Measurements from ENCODE around the gene GATA5. TPM values are rescaled to one million over a fixed set of nuclear protein-coding genes. Genes with fewer than 3 reads are reported as not detected.
A peak's percentile ranks its signal among the peaks of the same experiment; 100 is the strongest.

The GATA5 gene
- total RNA-seq, 1 donor from 2014 or later, result not detected

DNA sequence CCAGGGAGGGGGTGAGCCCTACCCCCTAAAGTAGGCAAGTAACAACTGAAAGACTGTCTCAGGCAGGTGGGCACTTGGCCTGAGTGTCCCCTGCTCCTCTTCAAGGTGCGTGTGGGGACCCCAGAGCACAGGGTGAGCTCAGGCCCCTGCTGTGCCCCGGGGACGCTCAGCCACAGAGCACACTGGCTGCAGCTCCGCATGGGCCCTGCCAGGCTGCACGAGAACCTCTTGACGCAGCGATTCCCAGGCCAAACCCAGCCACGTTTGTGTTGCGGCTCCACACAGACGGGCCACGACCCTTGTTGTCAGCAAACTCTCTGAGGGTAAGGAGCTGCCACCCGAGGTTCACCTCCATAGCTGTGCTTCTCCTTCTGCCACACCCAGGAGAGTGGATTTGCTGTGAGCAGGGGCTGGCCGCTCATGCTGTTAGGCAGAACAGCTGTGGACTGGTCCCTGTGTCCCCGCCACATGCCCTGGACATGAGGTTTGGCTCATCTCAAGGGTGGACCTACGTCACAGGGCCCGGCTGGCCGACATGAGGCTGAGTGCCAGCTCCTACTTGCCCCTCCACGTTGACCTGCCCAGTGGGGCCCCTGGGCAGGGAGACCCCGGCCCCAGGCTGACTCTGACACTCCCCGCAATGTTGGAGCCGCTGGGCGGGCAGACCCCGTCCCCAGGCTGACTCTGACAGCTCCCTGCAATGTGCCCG is 29.7 kb upstream of the GATA5 start:
- TF ChIP-seq, protein P1, sequence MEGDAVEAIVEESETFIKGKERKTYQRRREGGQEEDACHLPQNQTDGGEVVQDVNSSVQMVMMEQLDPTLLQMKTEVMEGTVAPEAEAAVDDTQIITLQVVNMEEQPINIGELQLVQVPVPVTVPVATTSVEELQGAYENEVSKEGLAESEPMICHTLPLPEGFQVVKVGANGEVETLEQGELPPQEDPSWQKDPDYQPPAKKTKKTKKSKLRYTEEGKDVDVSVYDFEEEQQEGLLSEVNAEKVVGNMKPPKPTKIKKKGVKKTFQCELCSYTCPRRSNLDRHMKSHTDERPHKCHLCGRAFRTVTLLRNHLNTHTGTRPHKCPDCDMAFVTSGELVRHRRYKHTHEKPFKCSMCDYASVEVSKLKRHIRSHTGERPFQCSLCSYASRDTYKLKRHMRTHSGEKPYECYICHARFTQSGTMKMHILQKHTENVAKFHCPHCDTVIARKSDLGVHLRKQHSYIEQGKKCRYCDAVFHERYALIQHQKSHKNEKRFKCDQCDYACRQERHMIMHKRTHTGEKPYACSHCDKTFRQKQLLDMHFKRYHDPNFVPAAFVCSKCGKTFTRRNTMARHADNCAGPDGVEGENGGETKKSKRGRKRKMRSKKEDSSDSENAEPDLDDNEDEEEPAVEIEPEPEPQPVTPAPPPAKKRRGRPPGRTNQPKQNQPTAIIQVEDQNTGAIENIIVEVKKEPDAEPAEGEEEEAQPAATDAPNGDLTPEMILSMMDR (IDR thresholded peaks at IDR 0.05), result no peak
- ChIA-PET POLR2A (interaction anchor here (1.4 kb wide), 1 partner anchor 288 kb away, joined by 3 read pairs; no protein-coding TSS in a partner anchor), CTCF (no interaction called here)
- no peaks in the 10 kb centered on the region for H3K27me3 Mint-ChIP-seq
- no peak overlapping the region for H3K27ac Mint-ChIP-seq
- H3K9me3 Mint-ChIP-seq, result peaks cover 5% of the 10 kb centered on the region
- intact Hi-C loops (cut with micrococcal nuclease), result no loop called here
- H3K4me1 Mint-ChIP-seq, result peaks cover 28% of the 10 kb centered on the region
- no peak overlapping the region for H3K4me3 Mint-ChIP-seq
- H3K36me3 Mint-ChIP-seq (ENCODE audit: low read depth), result no peaks in the 10 kb centered on the region
- DNase-seq (no peak), ATAC-seq (ENCODE audit: low read depth) (no peak)

DNA sequence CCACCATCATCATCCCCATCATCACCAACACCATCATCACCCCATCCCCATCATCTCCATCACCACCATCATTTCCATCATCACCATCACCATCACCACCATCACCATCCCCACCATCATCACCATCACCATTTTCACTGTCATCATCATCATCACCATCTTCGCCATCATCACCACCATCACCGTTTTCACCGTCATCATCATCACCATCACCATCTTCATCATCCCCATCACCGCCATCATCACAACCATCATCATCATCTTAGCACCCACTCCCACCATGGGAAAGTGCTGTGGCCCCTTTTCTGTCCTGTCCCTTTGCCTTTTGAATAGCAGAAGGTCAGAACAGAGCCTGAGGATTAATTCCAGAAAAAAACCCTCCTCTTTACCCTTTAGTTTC is 28.5 kb upstream of the GATA5 start:
- ATAC-seq (ENCODE audit: low read depth), result no peak
- CTCF ChIA-PET, result no interaction called here
- Mint-ChIP-seq H3K27me3 (no peaks in the 10 kb centered on the region), H3K4me3 (no peak overlapping the region), H3K4me1 (peaks cover 35% of the 10 kb centered on the region), H3K27ac (peak overlapping the region; percentile 20), H3K36me3 (ENCODE audit: low read depth) (no peaks in the 10 kb centered on the region), H3K9me3 (peaks cover 5% of the 10 kb centered on the region)
- no peak for DNase-seq
- intact Hi-C loops (cut with micrococcal nuclease), result loop anchor here (5.0 kb wide), 1 partner anchor 98 kb away; no protein-coding TSS in a partner anchor
- POLR2A ChIA-PET, result no interaction called here
- TF ChIP-seq, protein P1 (IDR thresholded peaks at IDR 0.05), result no peak

DNA sequence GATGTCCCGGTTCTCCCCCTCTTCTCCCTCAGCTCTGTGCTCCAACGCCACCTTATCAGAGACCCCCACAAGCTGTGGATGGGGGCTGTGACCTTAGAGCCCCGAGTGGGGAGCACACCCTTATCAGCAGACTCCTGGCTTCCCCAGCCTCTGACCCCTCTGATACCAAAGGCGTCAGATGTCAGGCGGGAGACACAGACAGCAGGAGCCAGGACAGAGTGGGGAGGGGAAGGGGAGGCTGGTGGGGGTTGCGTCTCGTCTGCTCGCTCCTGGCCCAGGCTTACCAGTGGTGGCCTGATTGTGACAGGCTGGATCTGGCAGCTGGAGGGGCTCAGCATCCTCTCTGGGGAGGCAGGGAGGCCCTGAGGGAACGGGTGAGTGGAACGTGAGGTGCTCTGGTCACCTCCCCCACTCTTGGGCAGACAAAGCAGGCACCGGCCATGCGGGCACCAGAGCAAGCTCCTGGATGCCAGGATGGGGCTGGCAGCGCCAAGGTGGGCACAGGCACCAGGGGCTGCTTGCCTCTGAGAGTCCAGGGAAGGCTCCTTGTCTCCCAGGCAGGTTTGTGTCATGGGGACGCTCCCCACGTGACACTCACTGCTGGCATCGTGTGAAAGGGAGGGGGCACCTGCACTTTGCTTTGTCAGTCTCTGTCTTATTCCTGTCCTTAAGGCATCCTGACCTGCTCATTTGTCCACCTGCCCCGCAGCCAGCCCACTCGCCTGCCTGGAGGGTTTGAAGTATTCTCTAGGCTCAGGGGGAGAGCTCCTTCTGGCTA is 27.8 kb upstream of the GATA5 start:
- Mint-ChIP-seq H3K27ac (peak overlapping the region; percentile 71), H3K9me3 (peaks cover 5% of the 10 kb centered on the region)
- intact Hi-C loops (cut with micrococcal nuclease), result loop anchor here (5.0 kb wide), 1 partner anchor 99 kb away; no protein-coding TSS in a partner anchor

DNA sequence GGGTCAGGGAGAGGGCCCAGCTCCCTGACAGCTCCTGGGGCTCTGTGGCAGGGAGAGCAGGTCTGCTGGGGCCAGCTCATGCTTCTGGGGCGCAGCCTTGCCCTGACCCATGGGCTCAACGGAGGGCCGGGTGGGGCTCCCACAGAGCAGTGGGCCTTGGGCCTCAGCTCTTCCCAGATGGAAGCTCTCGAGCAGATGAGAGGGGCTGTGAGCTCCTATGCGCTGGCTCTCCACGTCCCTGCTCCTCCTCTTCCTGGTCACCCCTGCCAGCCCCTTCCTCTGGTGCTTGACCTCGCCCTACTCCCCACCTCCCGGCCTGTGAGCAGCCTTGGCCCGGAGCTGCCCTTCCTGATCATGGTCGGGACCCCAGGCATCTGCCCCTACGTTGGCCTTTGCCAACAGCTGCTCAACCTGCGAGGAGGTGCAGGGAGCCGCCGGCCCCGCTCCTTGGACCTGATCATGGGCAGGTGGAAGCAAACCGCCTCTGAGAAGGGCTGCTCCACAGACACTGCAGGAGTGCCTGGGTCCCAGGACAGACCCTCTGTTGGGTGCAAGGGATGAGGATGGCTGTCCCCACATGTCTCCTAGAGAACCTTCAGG is 26.8 kb upstream of the GATA5 start:
- Mint-ChIP-seq H3K9me3 (peaks cover 5% of the 10 kb centered on the region), H3K36me3 (ENCODE audit: low read depth) (no peaks in the 10 kb centered on the region), H3K27ac (peak overlapping the region; percentile 86), H3K27me3 (no peaks in the 10 kb centered on the region), H3K4me1 (peaks cover 35% of the 10 kb centered on the region), H3K4me3 (peak overlapping the region; percentile 59)
- ATAC-seq (ENCODE audit: low read depth) (no peak), DNase-seq (no peak)
- TF ChIP-seq, protein P1 (IDR thresholded peaks at IDR 0.05), result no peak
- POLR2A ChIA-PET, result interaction anchor here (0.6 to 1.8 kb wide), 5 partner anchors 100 to 292 kb away, joined by 3 to 4 read pairs (median 3); no protein-coding TSS in a partner anchor
- intact Hi-C loops (cut with micrococcal nuclease), result loop anchor here (5.0 kb wide), 1 partner anchor 100 kb away; no protein-coding TSS in a partner anchor
- CTCF ChIA-PET, result interaction anchor here (1.4 to 1.7 kb wide), 3 partner anchors 114 to 289 kb away, joined by 3 to 7 read pairs (median 4); no protein-coding TSS in a partner anchor

More for the DNA sequence above, 27.8 kb upstream of the GATA5 start:
- ChIA-PET POLR2A (interaction anchor here (1.2 kb wide), 1 partner anchor 99 kb away, joined by 3 read pairs; no protein-coding TSS in a partner anchor), CTCF (interaction anchor here (1.4 kb wide), 1 partner anchor 113 kb away, joined by 3 read pairs; no protein-coding TSS in a partner anchor)
- no peaks in the 10 kb centered on the region for H3K36me3 Mint-ChIP-seq (ENCODE audit: low read depth)
- ATAC-seq (ENCODE audit: low read depth) (no peak), DNase-seq (no peak)
- H3K4me3 Mint-ChIP-seq, result no peak overlapping the region
- peaks cover 35% of the 10 kb centered on the region for H3K4me1 Mint-ChIP-seq
- TF ChIP-seq, protein P1 (IDR thresholded peaks at IDR 0.05), result no peak
- no peaks in the 10 kb centered on the region for H3K27me3 Mint-ChIP-seq
